BLaER1 treated with 17β-estradiol and CSF1 and Interleukin-3, amounts not matched to agents 10 nM and 100 nM (cell line): ENCODE measurements around the gene CTDSPL.

Experiments used
- H3K27ac ChIP-seq, 11 experiments: shearing (Covaris generic); formaldehyde crosslinking; 2 replicates each; pipeline ENCODE4 v1.8.1; 2022
- H3K27me3 ChIP-seq, 11 experiments: shearing (Covaris generic); formaldehyde crosslinking; 2 replicates each; pipeline ENCODE4 v1.8.1; 2022
- H3K36me3 ChIP-seq, 11 experiments: shearing (Covaris generic); formaldehyde crosslinking; 2 replicates each; pipeline ENCODE4 v1.8.1; 2022
- H3K4me1 ChIP-seq, 10 experiments: shearing (Covaris generic); formaldehyde crosslinking; 2 replicates each; pipeline ENCODE4 v1.8.1; 2022
- H3K4me2 ChIP-seq, 11 experiments: shearing (Covaris generic); formaldehyde crosslinking; 2 replicates each; pipeline ENCODE4 v1.8.1; 2022
- H3K4me3 ChIP-seq, 10 experiments: shearing (Covaris generic); formaldehyde crosslinking; 2 replicates each; pipeline ENCODE4 v1.8.1; 2022
- H3K9ac ChIP-seq, 11 experiments: shearing (Covaris generic); formaldehyde crosslinking; 2 replicates each; pipeline ENCODE4 v1.8.1; 2022
- H3K9me3 ChIP-seq, 11 experiments: shearing (Covaris generic); formaldehyde crosslinking; replicated peaks in 1 of 11; 2 replicates each; pipeline ENCODE4 v1.8.1; 2022
- H4K20me1 ChIP-seq, 11 experiments: shearing (Covaris generic); formaldehyde crosslinking; 2 replicates each; pipeline ENCODE4 v1.8.1; 2022
- Cebpa-rat ChIP-seq, 11 experiments: shearing (Covaris generic); IDR thresholded peaks; 2 replicates each; pipeline ENCODE4 v1.8.1; 2022

Gene CTDSPL

GRCh38 chr3:37847689-37848088 lies 14.0 kb upstream of the CTDSPL start:
- no peak overlapping the region for H3K4me3 ChIP-seq

GRCh38 chr3:37849146-37849923 lies 12.3 kb upstream of the CTDSPL start:
- Histone ChIP-seq H3K9me3 (0 out of 22 replicates have a peak, but pooled peaks cover 0 to 6% (median 0%) of the 10 kb centered on the region in 11 experiments), H3K27ac (no peak overlapping the region), H3K27me3 (no peaks in the 10 kb centered on the region), H3K9ac (no peak overlapping the region), H3K4me3 (no peak overlapping the region), H4K20me1 (no peaks in the 10 kb centered on the region; a peak in 1 of 22 replicates), H3K36me3 (0 out of 22 replicates have a peak, but pooled peaks cover 0 to 4% (median 0%) of the 10 kb centered on the region in 11 experiments), H3K4me2 (no peak overlapping the region), H3K4me1 (no peaks in the 10 kb centered on the region)
- no peak for TF ChIP-seq Cebpa-rat (IDR thresholded peaks at IDR 0.05)

More at GRCh38 chr3:37847689-37848088, 14.0 kb upstream of the CTDSPL start:
- Histone ChIP-seq H3K36me3 (0 out of 22 replicates have a peak, but pooled peaks cover 0 to 4% (median 0%) of the 10 kb centered on the region in 11 experiments), H3K27me3 (no peaks in the 10 kb centered on the region), H3K4me1 (no peaks in the 10 kb centered on the region), H3K27ac (no peak overlapping the region), H3K4me2 (no peak overlapping the region), H3K9me3 (0 out of 22 replicates have a peak, but pooled peaks cover 0 to 6% (median 0%) of the 10 kb centered on the region in 11 experiments), H3K9ac (no peak overlapping the region), H4K20me1 (no peaks in the 10 kb centered on the region)
- no peak for TF ChIP-seq Cebpa-rat (IDR thresholded peaks at IDR 0.05)

GRCh38 chr3:37852097-37852496 lies 9.6 kb upstream of the CTDSPL start:
- 0 out of 22 replicates have a peak, but pooled peaks cover 0 to 1% (median 0%) of the 10 kb centered on the region in 11 experiments for H3K9me3 ChIP-seq
- H3K36me3 ChIP-seq = 0 out of 22 replicates have a peak, but pooled peaks cover 0 to 4% (median 0%) of the 10 kb centered on the region in 11 experiments
- no peaks in the 10 kb centered on the region for H3K4me1 ChIP-seq
- no peaks in the 10 kb centered on the region for H3K27me3 ChIP-seq
- H3K9ac ChIP-seq = no peak overlapping the region
- H3K4me2 ChIP-seq = no peak overlapping the region
- no peak overlapping the region for H3K4me3 ChIP-seq
- H3K27ac ChIP-seq = no peak overlapping the region
- peaks cover 0 to 5% (median 0%) of the 10 kb centered on the region in 11 experiments; a peak in 1 of 22 replicates for H4K20me1 ChIP-seq
- TF ChIP-seq Cebpa-rat (IDR thresholded peaks at IDR 0.05) = no peak

- H4K20me1 ChIP-seq = peaks cover 0 to 5% (median 0%) of the 10 kb centered on the region in 11 experiments; a peak in 1 of 22 replicates
- no peak overlapping the region for H3K9ac ChIP-seq
- TF ChIP-seq Cebpa-rat (IDR thresholded peaks at IDR 0.05) = no peak
- 0 out of 22 replicates have a peak, but pooled peaks cover 0 to 4% (median 0%) of the 10 kb centered on the region in 11 experiments for H3K36me3 ChIP-seq
- H3K27me3 ChIP-seq = no peaks in the 10 kb centered on the region
- H3K9me3 ChIP-seq = no peaks in the 10 kb centered on the region
- no peak overlapping the region for H3K27ac ChIP-seq
- H3K4me2 ChIP-seq = no peak overlapping the region
- H3K4me1 ChIP-seq = no peaks in the 10 kb centered on the region
- no peak overlapping the region for H3K4me3 ChIP-seq
Measured at GRCh38 chr3:37852771-37853170, 8.9 kb upstream of the CTDSPL start.

- H3K27ac ChIP-seq = no peak overlapping the region
- TF ChIP-seq Cebpa-rat (IDR thresholded peaks at IDR 0.05) = no peak
Measured at GRCh38 chr3:37853691-37854413, 7.8 kb upstream of the CTDSPL start.

GRCh38 chr3:37855363-37855970 lies 6.2 kb upstream of the CTDSPL start:
- Histone ChIP-seq H3K9me3 (no peaks in the 10 kb centered on the region), H3K27me3 (peaks cover 0 to 7% (median under 1%) of the 10 kb centered on the region in 11 experiments; a peak in 3 of 22 replicates), H3K4me3 (no peak overlapping the region), H3K4me1 (peaks cover 0 to 16% (median 9%) of the 10 kb centered on the region in 10 experiments; a peak in 17 of 20 replicates), H3K9ac (no peak overlapping the region), H3K4me2 (no peak overlapping the region), H3K27ac (no peak overlapping the region), H4K20me1 (peaks cover 0 to 5% (median 0%) of the 10 kb centered on the region in 11 experiments; a peak in 1 of 22 replicates), H3K36me3 (no peaks in the 10 kb centered on the region)
- TF ChIP-seq Cebpa-rat (IDR thresholded peaks at IDR 0.05) = no peak

More at GRCh38 chr3:37853691-37854413, 7.8 kb upstream of the CTDSPL start:
- Histone ChIP-seq H3K4me3 (no peak overlapping the region), H3K27me3 (no peaks in the 10 kb centered on the region), H3K4me2 (no peak overlapping the region), H3K4me1 (peaks cover 0 to 3% (median 0%) of the 10 kb centered on the region in 10 experiments; a peak in 1 of 20 replicates), H3K36me3 (0 out of 22 replicates have a peak, but pooled peaks cover 0 to 4% (median 0%) of the 10 kb centered on the region in 11 experiments), H3K9me3 (no peaks in the 10 kb centered on the region), H3K9ac (no peak overlapping the region), H4K20me1 (peaks cover 0 to 5% (median 0%) of the 10 kb centered on the region in 11 experiments; a peak in 1 of 22 replicates)

GRCh38 chr3:37856381-37856780 lies 5.3 kb upstream of the CTDSPL start:
- TF ChIP-seq Cebpa-rat (IDR thresholded peaks at IDR 0.05) = no peak
- Histone ChIP-seq H4K20me1 (peaks cover 0 to 5% (median 0%) of the 10 kb centered on the region in 11 experiments; a peak in 1 of 22 replicates), H3K27me3 (peaks cover 4 to 15% (median 7%) of the 10 kb centered on the region in 11 experiments; a peak in 16 of 22 replicates), H3K4me2 (no peak overlapping the region), H3K4me1 (peaks cover 6 to 23% (median 15%) of the 10 kb centered on the region in 10 experiments; a peak in 19 of 20 replicates), H3K4me3 (no peak overlapping the region), H3K27ac (no peak overlapping the region), H3K9me3 (no peaks in the 10 kb centered on the region), H3K36me3 (no peaks in the 10 kb centered on the region), H3K9ac (no peak overlapping the region)

GRCh38 chr3:37858742-37859141 lies 2.9 kb upstream of the CTDSPL start:
- no peak overlapping the region for H3K9ac ChIP-seq
- no peaks in the 10 kb centered on the region for H3K9me3 ChIP-seq
- H3K27ac ChIP-seq = no peak overlapping the region
- peaks cover 0 to 21% (median 8%) of the 10 kb centered on the region in 11 experiments; a peak in 11 of 22 replicates for H4K20me1 ChIP-seq
- H3K4me3 ChIP-seq = no peak overlapping the region
- peaks cover 14 to 40% (median 31%) of the 10 kb centered on the region in 10 experiments; a peak in 19 of 20 replicates for H3K4me1 ChIP-seq
- no peak for TF ChIP-seq Cebpa-rat (IDR thresholded peaks at IDR 0.05)
- peaks cover 4 to 33% (median 24%) of the 10 kb centered on the region in 11 experiments; a peak in 18 of 22 replicates for H3K27me3 ChIP-seq
- no peak overlapping the region for H3K4me2 ChIP-seq
- H3K36me3 ChIP-seq = no peaks in the 10 kb centered on the region
